ENCODE data around the gene RCOR3.
"Not testable (repeated sequence)": the region's sequence is repeated elsewhere in the genome, so short reads cannot be mapped to it uniquely, and the experiment has no call there.

The RCOR3 gene

DNA sequence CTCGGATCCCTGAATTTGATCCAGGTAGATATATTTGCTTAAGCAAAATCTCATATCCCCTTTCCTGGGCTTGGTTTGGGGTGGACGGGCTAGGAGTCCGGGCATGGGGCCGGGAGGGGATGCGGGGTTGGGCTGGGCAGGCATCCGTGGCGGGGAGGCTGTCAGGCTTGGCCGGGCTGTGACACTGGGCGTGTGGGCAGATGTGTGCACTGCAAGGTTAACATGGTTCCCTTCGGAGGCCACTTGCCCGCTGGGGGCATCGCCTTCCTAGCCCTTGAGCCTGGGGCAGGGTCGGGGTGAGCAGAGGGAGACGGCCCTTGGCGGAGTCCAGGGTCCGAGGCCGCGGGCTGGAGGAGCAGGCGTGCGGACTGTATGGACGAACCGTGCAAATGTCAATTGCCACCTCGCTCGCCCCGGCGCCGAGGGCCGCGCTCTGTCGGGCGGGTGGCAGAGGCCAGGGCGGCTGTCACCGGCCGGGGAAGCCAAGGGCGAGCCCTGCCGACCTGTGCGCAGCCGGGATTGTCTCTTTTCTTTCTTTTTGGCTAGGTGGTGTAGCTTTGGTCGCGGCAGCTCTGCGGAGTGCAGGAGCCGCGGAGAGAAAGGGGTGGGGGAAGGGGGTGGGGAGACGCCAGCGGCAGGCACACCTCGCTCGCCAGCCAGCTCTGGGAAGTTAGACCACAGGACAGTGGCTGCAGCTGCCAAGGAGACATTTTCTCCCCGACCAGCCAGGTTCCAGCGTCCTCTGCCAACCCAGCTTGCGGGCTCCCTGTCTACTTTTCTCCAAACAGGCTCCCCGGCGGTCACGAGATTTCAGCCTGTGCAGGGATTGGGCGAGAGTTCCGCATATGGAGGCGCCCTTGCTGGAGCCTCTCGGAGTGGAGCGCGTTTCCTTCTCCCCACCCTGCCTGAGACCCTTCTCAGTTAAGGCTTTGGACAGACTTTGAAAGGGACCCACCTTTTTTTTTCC lies 1.3 kb downstream of the RCOR3 start:
- DNase-seq (ENCODE audit: low read depth), result peak; percentile 39

DNA sequence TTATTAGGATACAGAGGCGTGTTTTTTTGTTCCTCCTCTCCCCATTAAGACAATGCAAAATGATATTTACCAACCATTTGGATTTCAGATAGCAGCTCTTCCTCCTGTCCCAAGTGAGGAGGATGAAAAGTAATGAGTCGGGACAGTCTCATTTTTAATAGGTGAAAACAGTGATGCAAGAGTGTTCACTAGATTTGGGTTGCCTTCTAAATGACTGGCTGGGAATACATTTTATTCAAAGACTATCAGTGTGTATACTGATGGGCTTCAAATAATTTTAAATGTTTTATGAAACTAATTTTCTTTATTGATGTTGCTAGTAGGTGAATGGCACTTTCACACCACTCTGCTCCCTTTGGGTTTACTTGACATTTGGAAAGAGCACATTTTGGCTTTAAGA lies 2.1 kb downstream of the RCOR3 start:
- no peak for DNase-seq (ENCODE audit: low read depth)

DNA sequence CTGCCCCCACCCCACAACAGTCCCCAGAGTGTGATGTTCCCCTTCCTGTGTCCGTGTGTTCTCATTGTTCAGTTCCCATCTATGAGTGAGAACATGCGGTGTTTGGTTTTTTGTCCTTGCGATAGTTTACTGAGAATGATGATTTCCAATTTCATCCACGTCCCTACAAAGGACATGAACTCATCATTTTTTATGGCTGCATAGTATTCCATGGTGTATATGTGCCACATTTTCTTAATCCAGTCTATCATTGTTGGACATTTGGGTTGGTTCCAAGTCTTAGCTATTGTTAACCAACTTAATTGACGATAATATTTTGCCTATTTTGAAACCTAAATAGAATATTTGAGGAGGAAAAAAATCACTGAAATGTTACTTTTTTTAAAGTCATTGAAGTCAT lies 3.9 kb downstream of the RCOR3 start:
- not testable (repeated sequence) for DNase-seq (ENCODE audit: low read depth)

DNA sequence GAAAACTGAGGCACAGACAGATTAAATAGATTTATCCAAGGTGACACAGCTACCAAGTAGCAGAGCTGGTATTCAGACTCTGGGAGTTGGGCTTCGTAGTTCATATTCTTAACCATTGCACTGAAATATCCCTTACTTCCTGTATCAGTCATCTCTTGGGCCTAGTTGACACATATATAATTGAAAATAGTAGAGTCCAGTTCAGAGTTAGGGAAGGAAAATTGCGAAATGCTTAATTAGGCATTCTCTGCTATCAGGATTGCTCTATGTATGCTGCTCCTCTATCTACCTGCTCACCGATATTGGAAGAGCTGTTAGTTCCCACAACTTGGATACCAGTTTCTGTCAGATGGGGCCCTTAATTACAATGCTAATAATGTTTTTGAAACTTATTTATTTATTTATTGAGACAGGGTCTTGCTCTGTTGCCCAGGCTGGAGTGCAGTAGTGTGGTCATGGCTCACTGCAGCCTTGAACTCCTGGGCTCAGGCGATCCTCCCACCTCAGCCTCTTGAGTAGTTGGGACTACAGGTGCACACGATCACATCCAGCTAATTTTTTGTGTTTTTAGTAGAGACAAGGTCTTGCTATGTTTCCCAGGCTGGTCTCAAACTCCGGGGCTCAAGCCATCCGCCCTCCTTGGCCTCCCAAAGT lies 8.2 kb downstream of the RCOR3 start:
- no peak for DNase-seq (ENCODE audit: low read depth)

DNA sequence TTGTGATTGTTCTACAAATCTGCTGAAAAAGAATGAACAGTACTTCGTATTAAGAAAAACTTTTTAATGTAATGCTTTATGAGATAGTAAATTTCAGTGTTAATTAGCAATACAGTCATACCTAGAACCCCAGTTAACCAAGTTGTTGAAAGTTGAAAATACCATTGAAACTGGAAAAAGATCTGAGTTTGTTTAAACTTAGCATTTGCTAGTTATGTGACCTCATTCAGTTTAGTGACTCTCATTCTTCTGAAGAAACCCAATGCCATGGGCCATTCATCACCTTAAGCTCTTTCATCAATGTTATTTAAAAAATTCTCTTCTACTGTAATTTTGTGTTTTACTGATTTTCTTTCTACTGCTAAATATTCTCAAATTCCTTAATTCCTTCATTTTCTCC lies 20.2 kb downstream of the RCOR3 start:
- DNase-seq (ENCODE audit: low read depth), result no peak

DNA sequence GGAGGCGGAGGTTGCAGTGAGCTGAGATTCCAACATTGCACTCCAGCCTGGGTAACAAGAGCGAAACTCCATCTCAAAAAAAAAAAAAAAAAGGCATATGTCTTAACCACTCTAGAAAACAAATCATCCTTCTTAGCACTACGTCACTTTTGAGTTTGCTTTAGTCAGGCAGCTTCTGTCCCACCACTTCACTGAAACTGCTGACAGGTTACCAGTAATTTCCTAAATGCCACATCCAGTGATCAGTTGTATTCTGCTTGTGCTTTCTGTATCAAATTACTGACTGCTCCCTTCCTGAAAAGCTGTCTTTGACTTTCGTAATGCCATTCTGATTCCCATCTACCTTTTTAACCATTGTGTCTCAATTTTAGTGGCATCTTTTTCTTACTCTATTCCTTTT lies 21.7 kb downstream of the RCOR3 start:
- no peak for DNase-seq (ENCODE audit: low read depth)

DNA sequence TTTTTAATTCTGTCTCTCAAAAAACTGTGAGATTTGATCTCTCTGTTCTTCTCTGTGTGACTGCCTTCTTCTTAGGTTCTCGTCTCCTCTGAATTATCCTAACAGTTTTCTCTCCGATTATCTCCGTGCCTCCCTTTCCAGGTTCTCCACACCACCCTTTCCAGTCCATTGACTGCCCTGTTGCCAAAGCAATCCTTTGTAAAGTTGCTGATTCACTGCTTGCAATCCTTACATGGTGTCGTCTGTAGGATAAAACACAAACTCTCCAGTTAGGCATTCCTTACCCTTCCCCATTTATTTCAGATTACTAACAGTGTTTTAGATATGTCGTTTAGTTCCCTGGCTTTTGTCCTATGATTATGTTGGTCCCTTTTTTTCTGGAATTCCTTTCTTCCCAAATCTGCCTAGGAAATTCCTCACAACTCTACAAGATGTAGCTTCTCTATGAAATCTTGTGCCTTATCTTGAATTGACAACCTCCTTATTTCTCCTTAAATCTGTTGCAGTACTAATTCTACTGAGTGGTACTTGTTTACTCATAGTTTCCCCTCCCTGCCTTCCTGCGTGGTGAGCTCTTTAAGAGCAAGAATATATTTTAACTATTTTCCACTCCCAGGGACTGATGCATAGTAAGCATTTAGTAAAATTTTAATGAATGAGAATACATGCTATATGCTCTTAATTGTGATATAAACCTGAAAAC lies 22.3 kb downstream of the RCOR3 start:
- DNase-seq (ENCODE audit: low read depth), result no peak

DNA sequence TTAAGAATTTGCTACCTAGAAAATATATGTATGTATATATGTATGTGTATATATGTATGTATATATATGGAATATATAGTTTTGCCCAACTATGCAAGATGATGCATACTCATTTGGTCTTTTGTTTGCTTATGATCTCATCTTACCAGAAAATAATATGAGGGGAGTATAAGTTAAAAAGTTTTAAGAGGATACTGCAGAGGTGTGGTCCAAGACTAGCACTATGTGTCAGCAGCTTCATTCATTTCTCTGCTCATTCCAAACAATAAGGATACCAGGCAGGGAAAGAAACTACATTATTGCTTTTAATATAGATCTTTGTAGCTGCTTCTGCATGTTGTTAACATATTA lies 22.8 kb downstream of the RCOR3 start:
- no peak for DNase-seq (ENCODE audit: low read depth)

DNA sequence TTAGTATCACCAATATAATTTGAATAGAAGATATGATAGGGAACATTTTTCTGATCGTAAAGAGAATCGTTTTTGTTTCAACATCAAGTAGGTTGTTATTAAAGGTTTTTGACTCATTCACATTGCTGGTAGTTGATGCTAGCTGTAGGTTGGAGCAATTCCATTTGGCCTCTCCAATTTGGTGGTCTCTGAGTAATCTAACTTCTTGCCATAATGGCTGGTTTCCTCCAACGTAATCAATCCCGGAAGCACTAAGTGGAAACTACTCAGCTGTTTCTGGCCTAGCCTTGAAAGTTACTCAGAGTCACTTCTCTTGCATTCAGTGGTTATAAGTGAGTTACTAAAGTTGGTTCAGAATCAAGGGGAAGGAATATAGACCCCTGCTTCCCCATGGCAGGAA lies 26.0 kb downstream of the RCOR3 start:
- DNase-seq (ENCODE audit: low read depth), result no peak

DNA sequence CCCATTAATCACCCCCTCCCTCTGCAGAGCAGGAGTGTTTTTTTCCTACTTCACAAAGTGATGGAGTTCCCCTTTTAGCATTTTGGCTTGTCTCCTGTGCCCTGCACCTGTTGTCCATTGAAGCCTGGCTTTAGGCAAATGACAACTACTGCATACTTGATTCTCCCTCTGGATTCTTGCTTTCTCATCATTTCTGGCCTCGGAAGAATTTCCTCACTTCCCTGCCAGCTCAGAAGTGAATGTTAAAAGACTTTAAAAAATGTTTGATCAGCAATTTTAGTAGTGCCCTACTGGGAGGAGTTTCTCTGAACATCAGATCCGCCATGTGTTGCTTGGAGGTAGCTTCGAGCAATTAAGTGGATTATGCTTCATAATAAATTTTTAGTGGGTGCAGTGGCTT lies 28.1 kb downstream of the RCOR3 start:
- DNase-seq (ENCODE audit: low read depth), result no peak

DNA sequence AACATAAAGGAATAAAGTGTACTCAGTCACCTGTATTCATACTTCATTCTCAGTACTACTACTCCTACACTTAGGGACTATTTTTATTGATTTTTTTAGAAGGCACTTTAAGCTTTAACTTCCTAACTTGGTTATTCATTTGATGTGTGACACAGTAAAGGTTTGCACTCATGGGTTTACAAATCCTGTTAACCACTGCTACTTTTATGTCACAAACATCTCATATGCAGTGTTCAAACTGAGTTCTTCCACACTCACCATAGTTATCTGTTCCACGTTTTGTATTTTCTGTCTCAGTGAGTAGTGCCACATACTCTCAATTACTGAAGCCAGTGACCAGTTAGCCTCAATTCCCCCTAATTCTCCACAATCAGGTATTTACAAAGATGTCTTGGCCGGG lies 33.2 kb downstream of the RCOR3 start:
- DNase-seq (ENCODE audit: low read depth), result no peak

DNA sequence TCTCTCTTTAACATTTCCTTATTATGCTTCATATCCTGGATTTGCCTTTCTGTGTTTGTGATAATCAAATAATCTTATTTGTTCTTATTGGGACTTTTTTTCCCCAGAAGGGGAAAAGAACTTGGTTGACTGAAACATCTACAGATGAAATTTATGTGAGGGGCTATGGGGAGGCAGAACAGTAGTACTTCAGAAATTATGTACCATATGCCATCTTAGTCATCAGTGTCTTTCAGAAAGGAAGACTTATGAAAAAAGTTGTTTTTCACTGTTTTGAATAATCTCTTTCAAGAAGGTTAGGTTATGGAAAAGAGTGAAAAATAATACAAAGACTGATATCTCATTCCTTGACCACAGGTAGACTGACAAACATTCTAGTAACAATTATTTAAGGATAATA lies 37.2 kb downstream of the RCOR3 start:
- no peak for DNase-seq (ENCODE audit: low read depth)

DNA sequence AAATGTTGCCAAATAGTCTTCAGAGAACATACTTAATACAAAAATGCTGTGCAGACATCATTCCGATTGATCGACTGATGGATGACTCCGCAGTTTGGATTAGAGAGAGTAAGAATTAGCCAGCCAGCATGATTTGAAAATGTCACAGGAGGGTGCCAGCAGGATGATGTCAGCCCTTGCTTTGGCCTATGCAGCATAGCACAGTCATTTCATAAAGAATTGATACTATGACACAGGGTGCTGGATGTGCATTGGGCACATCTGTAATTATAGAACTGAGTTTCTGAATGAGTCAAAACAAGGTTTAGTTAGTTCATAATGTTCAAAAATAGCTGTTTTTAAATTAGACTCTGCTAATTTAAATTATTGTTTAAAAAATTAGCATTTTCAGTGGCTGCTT lies 45.9 kb downstream of the RCOR3 start:
- DNase-seq (ENCODE audit: low read depth), result no peak

DNA sequence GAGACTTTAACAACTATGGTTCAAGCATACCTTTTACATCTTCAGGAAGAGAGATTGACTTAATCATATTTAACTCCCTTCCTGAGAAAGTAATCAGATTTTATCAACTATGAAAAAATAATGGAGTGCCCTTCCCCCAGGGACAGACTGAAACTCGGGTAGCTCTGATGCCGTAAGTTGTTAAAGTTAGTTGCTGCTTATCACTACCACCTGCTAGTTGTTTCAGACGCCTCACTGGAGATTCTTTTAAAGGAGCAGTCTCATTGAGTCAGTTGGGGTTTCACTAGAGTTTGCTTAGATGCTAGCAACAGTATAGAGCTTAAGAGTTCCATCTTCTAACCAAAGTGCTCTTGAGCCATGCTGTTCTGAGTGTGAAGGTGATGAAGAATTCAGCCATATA lies 50.5 kb downstream of the RCOR3 start:
- no peak for DNase-seq (ENCODE audit: low read depth)

DNA sequence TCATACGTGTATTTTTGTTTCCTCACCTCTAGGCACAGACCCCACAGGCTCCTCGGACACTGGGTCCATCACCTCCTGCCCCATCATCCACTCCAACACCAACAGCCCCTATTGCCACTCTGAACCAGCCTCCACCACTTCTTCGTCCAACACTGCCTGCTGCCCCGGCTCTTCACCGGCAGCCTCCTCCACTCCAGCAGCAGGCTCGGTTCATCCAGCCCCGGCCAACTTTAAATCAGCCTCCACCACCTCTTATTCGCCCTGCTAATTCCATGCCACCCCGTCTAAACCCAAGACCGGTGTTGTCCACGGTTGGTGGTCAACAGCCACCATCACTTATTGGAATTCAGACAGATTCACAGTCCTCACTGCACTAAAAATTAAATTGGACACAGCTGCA lies 54.2 kb downstream of the RCOR3 start:
- no peak for DNase-seq (ENCODE audit: low read depth)

DNA sequence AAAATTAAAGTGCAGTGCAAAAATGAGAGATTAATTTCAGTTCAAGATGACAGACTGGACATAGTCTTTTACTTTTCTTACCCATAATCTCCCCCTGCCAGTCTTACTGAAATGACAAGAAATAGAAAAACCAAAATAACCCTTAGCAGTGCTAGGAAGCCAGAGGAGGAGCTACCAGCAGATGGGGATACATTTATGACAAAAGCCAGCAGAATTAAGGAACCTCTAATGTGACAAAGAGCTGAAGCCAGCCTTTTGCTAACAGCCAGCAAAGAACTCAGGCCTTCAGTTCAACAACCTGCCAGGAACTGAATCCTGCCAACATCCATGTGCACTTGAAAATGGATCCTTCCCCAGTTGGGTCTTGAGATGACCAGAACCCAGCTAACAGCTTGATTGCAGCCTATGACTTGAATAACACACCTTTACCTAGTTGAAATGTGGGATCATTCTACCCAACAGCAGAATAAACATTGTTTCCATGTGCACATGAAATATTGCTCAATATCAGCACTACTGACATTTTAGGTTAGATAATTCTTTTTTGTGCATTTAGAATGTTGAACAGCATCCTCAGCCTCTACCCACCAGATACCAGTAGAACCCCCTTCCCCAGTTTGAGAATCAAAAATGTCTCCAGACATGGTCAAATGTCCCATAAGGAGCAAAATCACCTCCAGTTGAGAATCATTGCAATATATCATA lies 59.6 kb downstream of the RCOR3 start:
- DNase-seq (ENCODE audit: low read depth), result no peak

DNA sequence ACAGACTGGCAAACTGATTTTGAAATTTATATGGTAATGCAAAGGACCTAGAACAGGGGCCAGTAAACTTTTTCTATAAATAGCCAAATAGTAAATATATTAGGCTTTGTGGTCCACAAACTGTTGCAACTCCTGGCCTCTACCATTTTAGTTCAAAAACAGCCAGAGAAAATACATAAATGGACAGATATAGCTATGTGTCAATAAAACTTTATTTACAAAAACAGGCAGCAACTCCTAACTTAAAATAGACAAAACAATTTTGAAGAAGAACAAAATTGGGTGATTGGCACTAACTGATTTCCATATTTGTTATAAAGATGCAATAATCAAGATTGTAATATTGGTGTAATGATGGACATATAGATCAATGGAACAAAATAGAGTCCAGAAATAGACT lies 60.7 kb downstream of the RCOR3 start:
- DNase-seq (ENCODE audit: low read depth), result no peak

DNA sequence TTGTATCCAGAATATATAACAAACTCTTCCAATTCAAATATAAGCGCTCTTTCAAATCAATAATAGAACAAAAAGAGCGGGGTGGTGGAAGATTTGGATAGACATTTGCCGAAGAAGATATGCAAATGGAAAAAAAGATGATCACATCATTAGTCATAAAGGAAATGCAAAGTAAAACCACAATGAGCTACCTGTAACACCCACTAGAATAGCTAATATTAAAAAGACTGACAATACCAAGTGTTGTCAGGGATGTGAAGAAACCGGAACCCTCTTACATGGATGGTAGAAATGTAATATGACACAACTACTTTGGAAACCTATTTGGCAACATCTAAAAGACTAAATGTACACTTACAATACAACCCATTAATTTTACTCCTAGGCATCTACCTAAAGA lies 61.8 kb downstream of the RCOR3 start:
- no peak for DNase-seq (ENCODE audit: low read depth)

DNA sequence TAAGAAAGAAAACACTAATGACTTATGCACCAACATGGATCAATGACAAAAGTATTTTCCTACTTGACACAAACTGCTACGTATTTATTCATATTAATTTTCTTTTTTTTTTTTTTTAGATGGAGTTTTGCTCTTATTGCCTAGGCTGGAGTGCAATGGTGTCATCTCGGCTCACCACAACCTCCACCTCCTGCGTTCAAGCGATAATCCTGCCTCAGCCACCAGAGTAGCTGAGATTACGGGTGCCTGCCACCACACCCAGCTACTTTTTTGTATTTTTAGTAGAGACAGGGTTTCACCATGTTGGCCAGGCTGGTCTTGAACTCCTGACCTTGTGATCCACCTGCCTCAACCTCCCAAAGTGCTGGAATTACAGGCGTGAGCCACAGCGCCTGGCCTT lies 62.5 kb downstream of the RCOR3 start:
- DNase-seq (ENCODE audit: low read depth), result not testable (repeated sequence)

DNA sequence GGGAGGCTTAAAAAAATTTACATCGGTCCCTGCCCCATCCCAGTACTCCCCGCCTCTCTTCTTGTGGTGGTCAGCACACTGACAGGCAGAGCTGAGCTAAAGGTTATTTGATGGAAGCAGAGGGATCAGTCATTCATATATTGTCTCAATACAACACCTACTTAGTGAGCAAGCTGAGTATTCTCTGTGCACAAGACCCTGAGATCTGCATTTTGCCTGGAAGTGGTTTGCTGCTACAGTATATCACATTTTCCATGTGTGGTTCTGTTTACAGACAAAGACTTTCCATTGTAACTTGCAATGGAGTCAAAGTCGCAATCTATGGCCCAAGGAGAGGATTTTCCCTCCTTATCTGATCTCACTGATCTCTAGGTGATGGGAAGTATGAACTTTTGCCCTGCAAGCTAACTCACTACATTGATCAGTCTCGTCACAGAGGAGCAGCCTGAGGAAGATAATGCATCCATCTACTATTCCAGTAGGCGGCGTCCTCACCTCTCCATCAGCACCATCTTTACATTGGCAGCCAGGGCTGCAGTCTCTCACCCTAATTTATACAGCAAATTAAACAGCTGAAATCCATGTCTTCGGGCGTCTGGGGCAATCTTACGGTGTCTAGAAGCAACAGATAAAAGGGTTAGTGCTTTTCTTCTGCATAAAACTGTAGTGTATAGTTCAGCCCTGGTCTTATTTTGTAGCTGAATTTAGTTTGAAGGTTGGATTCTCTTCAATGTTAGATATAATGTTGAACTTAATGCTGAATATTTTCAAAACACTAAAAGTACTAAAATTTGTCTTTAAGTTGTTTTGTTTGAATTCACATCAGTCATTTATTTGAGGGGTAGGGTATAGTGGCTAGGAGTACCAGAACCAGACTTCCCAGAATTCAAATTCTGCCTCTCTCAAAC lies 64.2 kb downstream of the RCOR3 start:
- no peak for DNase-seq (ENCODE audit: low read depth)
